Measurements from ENCODE around the gene GPX5. TPM values are rescaled to one million over a fixed set of nuclear protein-coding genes. Genes with fewer than 3 reads are reported as not detected.

GPX5 gene
- total RNA-seq, 1 experiment from 2014 or later = not detected

- TF ChIP-seq SIN3A (IDR thresholded peaks at IDR 0.05; ENCODE audit: borderline replicate concordance, insufficient read depth, low read depth, low read length) = no peak
- TF ChIP-seq, protein P1, sequence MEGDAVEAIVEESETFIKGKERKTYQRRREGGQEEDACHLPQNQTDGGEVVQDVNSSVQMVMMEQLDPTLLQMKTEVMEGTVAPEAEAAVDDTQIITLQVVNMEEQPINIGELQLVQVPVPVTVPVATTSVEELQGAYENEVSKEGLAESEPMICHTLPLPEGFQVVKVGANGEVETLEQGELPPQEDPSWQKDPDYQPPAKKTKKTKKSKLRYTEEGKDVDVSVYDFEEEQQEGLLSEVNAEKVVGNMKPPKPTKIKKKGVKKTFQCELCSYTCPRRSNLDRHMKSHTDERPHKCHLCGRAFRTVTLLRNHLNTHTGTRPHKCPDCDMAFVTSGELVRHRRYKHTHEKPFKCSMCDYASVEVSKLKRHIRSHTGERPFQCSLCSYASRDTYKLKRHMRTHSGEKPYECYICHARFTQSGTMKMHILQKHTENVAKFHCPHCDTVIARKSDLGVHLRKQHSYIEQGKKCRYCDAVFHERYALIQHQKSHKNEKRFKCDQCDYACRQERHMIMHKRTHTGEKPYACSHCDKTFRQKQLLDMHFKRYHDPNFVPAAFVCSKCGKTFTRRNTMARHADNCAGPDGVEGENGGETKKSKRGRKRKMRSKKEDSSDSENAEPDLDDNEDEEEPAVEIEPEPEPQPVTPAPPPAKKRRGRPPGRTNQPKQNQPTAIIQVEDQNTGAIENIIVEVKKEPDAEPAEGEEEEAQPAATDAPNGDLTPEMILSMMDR (IDR thresholded peaks at IDR 0.05) = peak; percentile 56
- TF ChIP-seq TCF7L2 (IDR thresholded peaks at IDR 0.05; ENCODE audit: low read depth, low read length) = no peak
- no peak for TF ChIP-seq REST (IDR thresholded peaks at IDR 0.05; ENCODE audit: insufficient read depth in 1 of 2, low read depth in 2 of 2, low read length in 1 of 2)
- no peak for TF ChIP-seq POLR2AphosphoS5 (IDR thresholded peaks at IDR 0.05; ENCODE audit: low read depth, low read length)
- no peak for ATAC-seq
- POLR2A ChIA-PET = no interaction called here
- intact Hi-C loops (cut with micrococcal nuclease; ENCODE audit: unreplicated experiment) (loop anchor here (2.0 to 5.0 kb wide), 2 partner anchors 91 to 189 kb away; a partner anchor contains a TSS), in situ Hi-C loops (cut with HindIII; ENCODE audit: low pct_unique_long_range_greater_than_20kb, low sequenced_read_pairs) (no loop called here)
- no TSS peak for BruUV-seq (replicated peaks)
- CTCF ChIA-PET = interaction anchor here (0.9 to 1.2 kb wide), 2 partner anchors 85 to 89 kb away, joined by 3 to 7 read pairs; no protein-coding TSS in a partner anchor
- Histone ChIP-seq H3K27ac (ENCODE audit: low read length) (no peak overlapping the region), H3K4me3 (ENCODE audit: low read depth in 2 of 2, low read length in 2 of 2) (no peak overlapping the region), H3K36me3 (ENCODE audit: control insufficient read depth, insufficient read depth, low read length) (no peaks in the 10 kb centered on the region), H3K27me3 (ENCODE audit: control insufficient read depth, insufficient read depth, low read length) (peaks cover 2% of the 10 kb centered on the region; the same call in 1 of the 2 replicates), H3K4me1 (ENCODE audit: control insufficient read depth, insufficient read depth, low read length) (no peaks in the 10 kb centered on the region), H3K9me3 (ENCODE audit: control insufficient read depth, insufficient read depth, low read depth, low read length) (no peaks in the 10 kb centered on the region)
- DNase-seq (ENCODE audit: low read depth, low spot score) = no peak
These were observed 29.4 kb upstream of the GPX5 start for GRCh38 chr6:28496099-28496779.

DNA sequence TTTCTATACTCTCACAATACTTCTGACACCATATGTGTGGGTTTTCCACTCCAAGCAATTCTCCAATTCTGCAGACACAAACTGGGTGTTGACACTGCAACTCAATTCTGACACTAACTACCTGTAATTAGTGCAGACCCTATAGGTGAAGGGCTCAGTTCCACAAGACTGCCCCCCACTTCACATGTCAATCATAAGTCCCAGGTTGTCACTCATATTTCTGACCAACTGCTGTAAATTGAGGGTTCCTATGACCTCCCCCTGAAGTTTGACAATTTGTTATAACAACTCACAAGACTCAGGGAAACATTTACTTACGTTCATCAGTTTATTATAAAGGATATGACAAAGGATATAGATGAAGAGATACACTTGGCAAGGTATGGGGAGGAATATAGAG is 28.4 kb upstream of the GPX5 start:
- CTCF ChIA-PET = no interaction called here
- Histone ChIP-seq H3K27me3 (ENCODE audit: control insufficient read depth, insufficient read depth, low read length) (peaks cover 2% of the 10 kb centered on the region; the same call in 1 of the 2 replicates), H3K27ac (ENCODE audit: low read length) (no peak overlapping the region), H3K36me3 (ENCODE audit: control insufficient read depth, insufficient read depth, low read length) (no peaks in the 10 kb centered on the region), H3K4me3 (ENCODE audit: low read depth in 2 of 2, low read length in 2 of 2) (no peak overlapping the region), H3K4me1 (ENCODE audit: control insufficient read depth, insufficient read depth, low read length) (no peaks in the 10 kb centered on the region), H3K9me3 (ENCODE audit: control insufficient read depth, insufficient read depth, low read depth, low read length) (no peaks in the 10 kb centered on the region)
- intact Hi-C loops (cut with micrococcal nuclease; ENCODE audit: unreplicated experiment) = loop anchor here (2.0 to 5.0 kb wide), 2 partner anchors 90 to 187 kb away; a partner anchor contains a TSS
- in situ Hi-C loops (cut with HindIII; ENCODE audit: low pct_unique_long_range_greater_than_20kb, low sequenced_read_pairs) = no loop called here
- TF ChIP-seq REST (IDR thresholded peaks at IDR 0.05; ENCODE audit: insufficient read depth in 1 of 2, low read depth in 2 of 2, low read length in 1 of 2) (no peak), TCF7L2 (IDR thresholded peaks at IDR 0.05; ENCODE audit: low read depth, low read length) (no peak), SIN3A (IDR thresholded peaks at IDR 0.05; ENCODE audit: borderline replicate concordance, insufficient read depth, low read depth, low read length) (no peak), POLR2AphosphoS5 (IDR thresholded peaks at IDR 0.05; ENCODE audit: low read depth, low read length) (no peak)
- TF ChIP-seq, protein P1 (IDR thresholded peaks at IDR 0.05) = no peak
- DNase-seq (ENCODE audit: low read depth, low spot score) (no peak), ATAC-seq (no peak)
- POLR2A ChIA-PET = no interaction called here
- no TSS peak for BruUV-seq (replicated peaks)
